NB4 (cell line): ENCODE measurements around the gene DGKI.

ENCODE experiments used
- POLR2A ChIP-seq: IDR thresholded peaks from 2 replicates; pipeline ENCODE4 v1.6.1; 2011; ENCODE audit warnings: mild to moderate bottlenecking; ENCODE audit not compliant: insufficient read length; ENCODE audit errors: extremely low read depth
- TF ChIP-seq, protein P1 (sequence below): IDR thresholded peaks from one replicate; pipeline ENCODE4 v1.5.1; 2012; ENCODE audit warnings: low read depth, low read length

DNA sequence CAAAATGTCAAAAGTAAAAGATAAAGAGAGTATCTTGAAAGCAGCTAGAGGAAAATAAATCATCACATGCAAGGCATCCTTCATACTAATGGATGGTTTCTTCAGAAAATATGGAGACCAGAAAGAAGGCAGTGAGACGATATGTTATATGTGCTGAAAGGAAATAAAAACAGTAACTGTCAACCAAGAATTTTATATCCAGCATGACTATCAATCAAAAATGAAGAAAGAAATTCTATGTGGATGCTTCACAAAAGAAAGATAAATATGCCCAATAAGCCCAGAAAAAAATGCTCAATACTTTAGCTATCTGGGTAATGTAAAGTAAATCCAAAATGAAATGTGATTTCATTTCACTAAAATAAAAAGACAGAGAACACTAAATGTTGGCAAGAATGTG is 142.1 kb downstream of the DGKI start:
- TF ChIP-seq, protein P1, sequence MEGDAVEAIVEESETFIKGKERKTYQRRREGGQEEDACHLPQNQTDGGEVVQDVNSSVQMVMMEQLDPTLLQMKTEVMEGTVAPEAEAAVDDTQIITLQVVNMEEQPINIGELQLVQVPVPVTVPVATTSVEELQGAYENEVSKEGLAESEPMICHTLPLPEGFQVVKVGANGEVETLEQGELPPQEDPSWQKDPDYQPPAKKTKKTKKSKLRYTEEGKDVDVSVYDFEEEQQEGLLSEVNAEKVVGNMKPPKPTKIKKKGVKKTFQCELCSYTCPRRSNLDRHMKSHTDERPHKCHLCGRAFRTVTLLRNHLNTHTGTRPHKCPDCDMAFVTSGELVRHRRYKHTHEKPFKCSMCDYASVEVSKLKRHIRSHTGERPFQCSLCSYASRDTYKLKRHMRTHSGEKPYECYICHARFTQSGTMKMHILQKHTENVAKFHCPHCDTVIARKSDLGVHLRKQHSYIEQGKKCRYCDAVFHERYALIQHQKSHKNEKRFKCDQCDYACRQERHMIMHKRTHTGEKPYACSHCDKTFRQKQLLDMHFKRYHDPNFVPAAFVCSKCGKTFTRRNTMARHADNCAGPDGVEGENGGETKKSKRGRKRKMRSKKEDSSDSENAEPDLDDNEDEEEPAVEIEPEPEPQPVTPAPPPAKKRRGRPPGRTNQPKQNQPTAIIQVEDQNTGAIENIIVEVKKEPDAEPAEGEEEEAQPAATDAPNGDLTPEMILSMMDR, result no peak
- TF ChIP-seq POLR2A, result no peak
